KG1 (cell line): ENCODE measurements around the gene DNAH10.
"Not testable (repeated sequence)": the region's sequence is repeated elsewhere in the genome, so short reads cannot be mapped to it uniquely, and the experiment has no call there.

Source experiments
- DNase-seq: peaks from one replicate; lab custom pipeline; 2025; lab: John Stamatoyannopoulos, UW

Gene DNAH10

DNA sequence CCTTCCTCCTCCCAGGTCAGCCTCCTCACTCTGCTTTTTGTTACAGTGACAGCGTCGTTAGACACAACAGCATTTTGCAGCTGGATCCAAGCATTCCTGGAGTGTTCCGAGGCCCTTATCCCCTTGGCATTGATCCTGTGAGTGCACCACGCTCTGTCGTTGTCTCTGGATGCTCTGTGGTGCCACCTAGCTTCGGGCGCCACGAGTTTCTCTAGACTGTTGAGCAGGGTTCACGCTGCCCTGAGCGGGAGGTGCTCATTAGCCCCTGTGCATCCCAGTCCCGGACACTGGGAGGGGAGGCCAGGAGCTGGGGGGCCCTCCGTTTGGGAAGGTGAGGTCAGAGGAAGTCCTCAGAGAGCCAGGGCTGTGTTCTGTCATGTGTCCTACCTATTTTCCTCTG, 17.3 kb upstream of the DNAH10 start:
- no peak for DNase-seq

DNA sequence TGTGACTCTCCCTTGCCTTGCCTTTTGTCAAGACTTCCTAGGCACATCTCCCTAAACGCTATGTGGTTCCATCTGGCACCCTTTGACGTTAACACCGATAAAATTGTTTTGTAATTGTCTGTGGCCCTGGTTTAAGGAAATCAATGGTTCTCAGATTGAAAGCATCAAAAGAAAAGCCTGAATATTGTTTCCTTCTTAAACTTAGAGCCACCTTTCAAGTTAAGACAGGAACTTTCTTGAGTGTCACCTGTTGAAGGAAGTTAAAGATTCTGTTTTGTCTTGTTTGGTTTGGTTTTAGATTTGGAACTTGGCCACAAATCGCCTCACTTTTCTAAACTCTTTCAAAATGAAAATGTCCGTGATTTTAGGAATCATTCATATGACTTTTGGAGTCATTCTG, 14.8 kb upstream of the DNAH10 start:
- DNase-seq = no peak

DNA sequence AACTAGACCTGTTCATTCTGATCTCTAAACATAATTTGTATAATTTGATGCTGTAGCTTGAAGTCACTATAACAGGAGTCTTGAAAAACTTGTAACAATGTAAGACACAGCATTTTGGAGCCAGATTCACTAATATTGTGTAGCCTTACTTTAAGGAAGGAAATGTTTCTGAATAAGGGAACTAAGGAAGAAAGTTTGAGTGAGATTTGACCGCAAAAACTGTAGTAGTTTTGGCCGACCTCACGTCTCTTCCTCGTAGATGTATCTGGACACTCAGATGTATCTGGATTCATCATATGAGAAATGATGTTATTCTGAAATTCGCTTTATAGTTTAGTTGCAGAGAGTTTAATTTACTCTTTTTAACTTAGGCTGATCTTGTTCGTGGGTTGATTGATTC, 13.9 kb upstream of the DNAH10 start:
- peak; percentile 29 for DNase-seq

DNA sequence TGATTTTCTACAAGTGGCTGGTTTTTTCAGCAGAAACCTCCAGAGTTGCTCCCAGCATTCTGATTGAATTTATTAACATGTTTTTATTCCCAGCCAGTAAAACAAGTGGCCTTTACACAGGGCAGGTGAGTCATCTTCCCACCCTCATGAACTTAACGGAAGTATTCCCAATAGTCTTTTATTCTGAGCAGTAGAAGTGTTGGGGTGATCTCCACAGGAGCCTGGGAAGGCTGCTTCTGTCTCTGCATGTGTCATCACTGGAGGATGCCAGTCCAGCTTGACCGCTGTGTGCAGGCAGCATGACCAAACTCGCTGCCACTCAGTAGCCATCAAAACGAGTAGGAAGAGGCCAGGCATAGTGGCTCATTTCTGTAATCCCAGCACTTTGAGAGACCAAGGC, 13.4 kb upstream of the DNAH10 start:
- no peak for DNase-seq

DNA sequence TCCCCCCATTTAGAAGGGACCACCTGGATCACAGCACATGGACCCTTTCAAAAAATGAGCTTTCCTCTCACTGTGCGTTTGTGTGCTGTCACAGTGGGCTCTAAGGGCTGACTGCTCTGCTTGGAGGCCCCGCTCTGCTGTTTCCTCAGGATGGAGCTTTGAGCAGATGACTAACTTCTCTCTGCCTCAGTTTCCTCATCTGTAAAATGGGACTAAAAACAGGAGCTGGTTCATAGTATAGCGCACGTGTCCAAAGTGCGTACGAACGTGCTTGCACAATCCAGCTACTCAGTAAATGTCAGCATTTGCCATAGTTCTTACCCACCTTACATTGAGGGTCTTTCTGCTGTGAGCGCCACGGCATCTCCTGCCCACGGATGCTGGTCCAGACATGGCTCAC, 12.7 kb upstream of the DNAH10 start:
- no peak for DNase-seq

DNA sequence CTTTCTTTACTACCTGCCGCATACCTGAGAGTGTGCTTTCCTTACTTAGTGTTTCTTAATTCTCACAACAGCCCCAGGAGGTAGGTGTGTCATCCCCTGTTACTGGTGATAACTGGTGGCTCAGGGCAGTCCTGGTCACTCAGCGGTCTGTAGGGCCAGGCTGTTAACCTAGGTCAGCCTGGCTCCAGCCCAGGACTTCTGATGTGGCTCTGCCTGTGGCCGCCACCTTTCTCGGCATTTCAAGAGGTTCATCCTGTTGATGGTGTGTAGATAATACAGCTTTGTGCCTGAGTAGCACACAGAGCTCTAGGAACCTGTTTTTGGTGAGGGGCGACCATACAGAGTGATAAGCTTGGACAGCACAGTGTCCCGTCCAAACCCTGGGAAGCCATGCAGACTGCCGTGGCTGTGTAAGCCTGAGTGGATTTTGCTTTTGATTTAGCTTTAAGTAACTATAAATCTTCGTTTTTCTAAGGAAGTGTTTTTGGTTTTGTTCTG, 11.9 kb upstream of the DNAH10 start:
- no peak for DNase-seq

DNA sequence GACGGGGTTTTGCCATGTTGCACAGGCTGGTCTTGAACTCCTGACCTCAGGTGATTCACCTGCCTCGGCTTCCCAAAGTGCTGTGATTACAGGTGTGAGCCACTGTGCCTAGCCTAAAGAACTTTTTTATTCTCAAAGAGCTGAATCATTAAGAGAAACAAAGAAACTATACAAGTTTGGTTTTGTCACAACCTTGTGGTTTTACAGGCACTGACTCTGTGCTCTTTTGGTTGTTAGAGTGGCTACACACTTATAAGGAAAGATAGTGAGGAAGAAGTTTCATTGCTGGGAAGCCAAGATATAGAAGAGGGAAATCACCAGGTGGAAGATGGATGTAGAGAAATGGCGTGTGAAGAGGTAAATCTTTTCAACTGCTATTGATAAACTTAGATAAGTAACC, 10.1 kb upstream of the DNAH10 start:
- DNase-seq = no peak

DNA sequence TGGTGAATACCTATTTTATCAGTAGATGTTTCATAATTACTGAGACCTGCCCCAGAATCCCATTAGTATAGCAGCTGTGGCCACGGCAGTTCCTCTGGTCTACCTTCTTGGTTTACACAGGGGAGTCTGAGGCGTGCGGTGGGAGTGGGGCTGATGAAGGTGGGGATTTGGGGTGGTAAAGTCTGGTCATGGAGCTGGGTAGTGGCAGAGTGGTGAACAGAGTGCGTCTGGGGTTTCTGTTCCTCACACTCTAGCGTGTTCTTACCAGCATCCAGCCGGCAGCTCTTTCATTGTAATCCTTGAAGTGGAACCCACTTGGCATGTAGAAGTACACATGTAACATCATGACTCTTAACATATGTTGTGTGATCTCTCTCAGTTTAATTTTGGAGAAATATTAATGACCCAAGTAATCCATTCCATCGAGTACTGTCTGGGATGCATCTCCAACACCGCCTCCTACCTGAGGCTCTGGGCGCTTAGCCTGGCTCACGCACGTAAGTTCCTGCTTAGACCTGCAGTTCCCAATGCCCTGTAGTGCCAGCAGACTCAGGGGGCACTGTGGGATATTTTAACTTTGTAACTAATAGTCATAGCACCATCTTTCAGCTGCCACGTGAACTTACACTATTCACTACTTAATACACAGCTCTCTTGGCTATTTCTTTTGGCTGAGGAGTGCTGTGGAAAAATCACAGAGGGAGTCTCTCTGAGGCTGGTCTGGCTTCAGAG, 7.9 kb upstream of the DNAH10 start:
- DNase-seq = no peak

DNA sequence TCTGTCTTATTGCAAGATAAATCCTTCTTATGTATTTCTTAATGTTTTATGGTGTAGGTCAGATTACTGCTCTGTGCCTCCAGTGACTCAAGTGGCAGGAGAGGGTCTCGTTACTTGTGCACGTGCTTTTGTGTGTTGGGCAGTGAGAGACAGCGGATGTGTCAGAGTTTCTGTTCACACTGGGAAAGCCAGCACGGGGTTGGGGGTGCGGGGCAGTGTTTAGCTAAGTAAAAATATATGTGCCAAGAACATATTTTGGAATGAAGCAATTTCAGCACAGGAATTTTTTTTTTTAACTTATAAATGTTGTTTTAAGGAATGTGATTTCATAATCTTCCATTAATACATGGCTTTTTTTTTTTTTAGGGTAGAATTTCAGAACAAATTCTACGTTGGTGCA, 4.5 kb upstream of the DNAH10 start:
- DNase-seq = no peak

DNA sequence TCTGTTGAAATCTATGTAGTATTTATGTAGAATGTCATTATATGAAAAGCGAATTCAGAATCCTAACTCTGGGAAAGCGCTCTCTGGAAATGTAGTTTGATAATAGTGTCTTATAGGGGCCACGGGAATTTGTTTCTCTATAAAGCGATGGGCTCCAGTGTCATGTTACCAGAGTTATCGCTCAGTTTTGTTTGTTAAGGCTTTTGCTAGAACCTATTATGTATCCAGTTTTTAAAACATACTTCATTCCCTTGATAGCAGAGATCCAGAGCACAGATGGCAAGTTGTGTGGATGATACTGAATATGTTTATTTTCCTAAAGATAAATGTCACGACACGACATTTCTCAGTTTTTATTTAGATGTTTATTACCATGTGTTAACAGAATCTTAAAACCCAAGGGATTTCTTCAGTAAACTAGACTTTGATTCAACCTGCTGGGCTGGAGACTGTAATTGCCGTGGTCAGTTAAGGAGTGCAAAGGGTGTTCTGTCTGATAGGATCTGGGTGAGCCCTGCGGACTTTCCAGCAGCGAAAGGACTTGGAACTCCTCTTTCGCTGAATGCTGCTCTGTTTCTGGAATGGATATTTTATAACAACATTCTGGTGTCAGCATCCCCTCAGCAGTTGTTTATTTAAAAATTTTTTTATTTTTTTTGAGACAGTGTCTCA, 1.7 kb upstream of the DNAH10 start:
- DNase-seq = no peak

DNA sequence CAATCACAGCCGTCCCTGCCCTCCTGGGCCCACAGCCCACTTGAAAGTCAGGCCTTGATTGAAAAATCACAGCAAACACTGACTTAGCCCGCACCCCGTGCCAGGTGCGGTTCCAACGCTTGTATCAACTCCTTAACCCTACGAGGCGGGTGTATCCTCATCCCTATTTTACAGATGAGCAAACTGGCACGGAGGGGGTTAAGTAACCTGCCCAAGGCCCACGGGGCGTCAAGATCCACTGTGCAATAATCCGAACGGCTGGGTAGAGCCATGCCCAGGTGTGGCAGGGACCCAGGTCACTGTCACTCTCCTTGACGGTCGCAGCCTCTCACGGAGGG, 583 bp downstream of the DNAH10 start:
- DNase-seq = no peak

DNA sequence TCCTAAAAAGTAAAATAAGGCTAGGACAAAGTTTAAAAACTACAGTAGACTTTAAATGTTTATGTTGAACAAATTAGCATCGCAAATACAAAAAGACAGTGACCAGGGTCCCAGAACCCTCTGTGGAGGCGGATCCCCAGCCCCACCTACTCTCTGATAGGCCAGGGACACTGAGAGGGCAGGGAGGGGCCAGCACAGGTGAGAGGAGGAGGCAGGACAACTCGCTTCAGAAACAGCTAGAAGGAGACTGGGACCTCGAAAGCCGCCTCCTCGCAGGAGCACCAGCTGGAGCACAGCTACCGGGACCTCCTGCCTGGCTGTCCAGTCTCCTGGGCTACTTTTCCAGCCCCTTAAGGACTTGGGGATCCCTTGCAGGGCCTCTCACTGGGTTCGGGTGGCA, 992 bp downstream of the DNAH10 start:
- no peak for DNase-seq

DNA sequence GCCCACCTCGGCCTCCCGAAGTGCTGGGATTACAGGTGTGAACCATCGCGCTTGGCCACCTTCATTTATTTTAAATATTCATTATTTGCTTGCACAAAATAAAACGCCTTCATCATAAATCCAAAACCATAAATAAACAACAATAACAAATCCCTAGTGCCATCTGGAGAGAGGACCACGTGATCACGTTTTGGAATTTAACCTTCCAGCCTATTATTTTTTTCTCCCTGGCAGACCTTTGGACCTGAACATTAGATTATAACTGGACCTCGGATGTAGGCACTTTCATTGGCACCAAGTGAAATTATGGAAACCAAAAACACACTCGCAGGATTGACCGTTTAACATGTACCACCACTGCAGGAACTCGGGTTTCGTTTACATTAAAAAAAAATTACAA, 2.0 kb downstream of the DNAH10 start:
- DNase-seq = no peak

DNA sequence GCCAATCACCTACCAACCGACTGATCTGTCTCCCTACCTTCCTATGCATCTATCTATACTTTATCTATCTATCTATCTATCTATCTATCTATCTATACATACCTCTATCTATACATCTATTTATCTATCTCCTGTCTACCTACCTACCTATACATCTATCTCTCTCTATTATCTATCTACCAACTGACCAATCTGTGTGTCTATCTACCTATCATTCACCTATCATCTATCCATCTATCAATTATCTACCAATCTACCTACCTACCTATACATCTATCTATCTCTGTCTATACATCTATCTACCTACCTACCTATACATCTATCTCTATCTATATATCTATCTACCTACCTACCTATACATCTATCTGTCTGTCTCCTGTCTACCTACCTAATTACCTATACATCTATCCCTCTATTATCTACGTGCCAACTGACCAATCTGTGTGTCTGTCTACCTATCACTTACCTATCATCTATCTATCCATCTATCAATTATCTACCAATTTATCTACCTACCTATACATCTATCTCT, 3.5 kb downstream of the DNAH10 start:
- no peak for DNase-seq

DNA sequence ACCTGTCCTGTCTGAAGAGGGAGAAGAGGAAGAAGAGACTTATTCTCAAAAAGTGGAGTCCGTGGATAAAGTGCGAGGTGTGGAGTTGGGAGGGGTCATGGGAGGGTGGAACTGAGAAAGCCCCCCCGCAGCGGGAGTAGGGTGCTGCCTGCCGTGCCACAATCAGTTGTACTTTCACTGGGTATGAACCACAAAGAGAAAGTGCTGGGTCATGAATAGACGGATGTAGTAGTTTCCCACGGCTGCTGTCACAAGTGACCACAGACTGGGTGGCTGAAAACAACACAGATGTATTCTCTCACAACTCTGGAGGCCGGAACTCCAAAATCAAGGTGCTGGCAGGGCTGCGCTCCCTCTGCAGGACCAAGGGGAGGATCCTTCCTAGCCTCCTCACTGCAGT, 5.5 kb downstream of the DNAH10 start:
- DNase-seq = no peak

DNA sequence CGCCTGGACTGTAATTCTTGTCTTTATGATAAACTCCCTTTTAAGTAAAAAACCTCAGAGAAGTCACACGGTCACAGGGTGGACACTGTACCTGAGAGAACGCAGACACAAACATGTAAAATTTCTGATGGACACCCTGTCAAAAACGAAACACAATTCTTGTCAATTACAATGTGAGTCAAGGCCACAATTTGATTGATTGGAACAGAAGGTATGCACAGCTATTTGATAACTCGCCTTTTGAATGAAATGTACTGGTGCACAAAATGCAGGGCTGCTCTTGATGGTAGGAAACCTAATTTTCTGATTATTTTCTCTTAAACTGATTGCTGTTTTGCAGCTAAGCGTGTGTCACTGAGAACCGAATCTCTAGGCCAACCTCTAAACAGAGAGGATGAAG, 9.2 kb downstream of the DNAH10 start:
- DNase-seq = no peak

DNA sequence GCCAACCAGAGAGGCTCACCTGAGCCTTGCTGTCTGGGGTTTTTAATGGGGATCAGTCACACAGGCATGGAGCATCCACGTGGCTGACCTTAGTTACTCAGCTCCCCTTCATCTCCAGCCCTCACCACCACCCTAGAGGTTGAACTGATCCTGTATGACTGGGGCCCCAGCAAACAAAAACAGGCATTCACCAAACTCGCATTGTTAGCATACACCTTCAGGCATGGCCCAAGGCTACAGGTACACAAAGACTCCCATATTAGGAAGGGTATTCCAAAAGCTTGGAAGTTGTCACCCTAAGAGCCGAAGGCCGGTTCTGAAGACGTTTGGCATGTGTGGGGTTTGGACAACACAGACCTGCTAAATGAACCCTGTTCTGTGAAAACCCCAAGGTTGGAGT, 10.0 kb downstream of the DNAH10 start:
- DNase-seq = no peak

DNA sequence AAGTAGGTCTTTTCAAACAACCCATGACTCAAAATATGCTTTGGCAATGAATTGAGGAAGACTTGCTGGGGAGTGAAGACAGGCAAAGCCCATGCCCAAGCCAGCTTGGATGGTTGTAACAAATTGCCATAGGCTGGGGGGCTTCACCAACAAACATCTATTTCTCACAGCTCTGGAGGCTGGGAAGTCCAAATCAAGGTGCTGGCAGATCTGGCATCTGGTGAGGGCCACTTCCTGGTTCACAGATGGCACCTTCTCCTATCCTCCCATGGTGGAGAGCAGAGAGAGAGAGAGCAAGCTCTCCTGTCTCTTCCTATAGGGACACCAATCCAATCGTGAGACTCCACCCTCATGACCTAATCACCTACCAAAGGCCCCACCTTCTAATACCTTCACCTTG, 11.3 kb downstream of the DNAH10 start:
- no peak for DNase-seq

DNA sequence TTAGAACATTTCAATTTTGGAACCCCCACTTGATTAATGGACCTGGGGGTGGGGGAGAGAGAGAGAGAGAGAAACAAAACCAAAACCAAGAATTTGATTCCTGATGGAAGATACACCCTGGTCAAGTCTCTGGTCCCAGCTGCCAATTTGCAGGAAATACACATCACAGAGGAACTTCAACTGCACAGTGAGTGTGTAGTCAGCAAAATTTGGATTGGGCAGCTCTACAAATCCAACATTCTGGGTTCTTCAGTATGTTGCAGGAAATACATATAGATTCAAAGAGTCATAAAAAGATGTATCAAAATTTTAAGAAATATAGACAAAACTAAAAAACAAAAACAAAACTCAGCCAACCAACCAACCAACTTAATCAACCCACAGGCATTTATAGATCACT, 17.4 kb downstream of the DNAH10 start:
- no peak for DNase-seq

DNA sequence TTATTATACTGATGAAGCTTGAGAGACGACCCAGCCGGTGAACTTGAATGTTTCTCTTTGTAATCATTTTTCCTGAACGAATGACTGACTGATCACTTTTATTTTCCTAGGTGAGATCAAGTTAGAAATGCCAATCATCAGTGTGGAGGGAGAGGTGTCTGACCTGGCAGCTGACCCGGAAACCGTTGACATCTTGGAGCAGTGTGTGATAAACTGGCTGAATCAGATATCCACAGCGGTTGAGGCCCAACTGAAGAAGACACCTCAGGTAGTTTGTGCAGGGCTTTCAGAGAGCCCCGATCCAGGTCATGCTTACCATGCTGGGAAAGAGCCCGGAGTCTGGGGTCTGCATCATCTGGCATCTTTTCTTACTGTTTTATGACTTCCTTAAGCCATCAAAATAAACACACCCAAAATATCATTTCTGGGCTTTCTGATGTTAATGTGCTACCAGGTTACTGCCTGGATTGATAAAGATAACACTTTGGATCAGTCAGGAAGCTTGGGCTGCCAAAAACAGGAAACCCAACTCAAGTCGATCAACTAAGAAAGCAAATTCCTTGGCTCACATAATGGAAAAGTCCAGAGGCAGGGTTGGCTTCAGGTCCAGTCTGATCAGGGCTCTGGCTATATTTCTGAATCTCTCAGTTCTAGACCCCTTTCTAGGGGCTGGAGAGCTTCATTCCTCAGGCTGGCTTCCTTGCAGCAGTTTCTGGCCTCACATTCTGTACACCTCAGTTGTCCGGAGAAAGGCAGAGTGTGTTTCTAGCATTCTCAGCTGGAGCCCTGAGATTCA, 21.1 kb downstream of the DNAH10 start:
- no peak for DNase-seq

DNA sequence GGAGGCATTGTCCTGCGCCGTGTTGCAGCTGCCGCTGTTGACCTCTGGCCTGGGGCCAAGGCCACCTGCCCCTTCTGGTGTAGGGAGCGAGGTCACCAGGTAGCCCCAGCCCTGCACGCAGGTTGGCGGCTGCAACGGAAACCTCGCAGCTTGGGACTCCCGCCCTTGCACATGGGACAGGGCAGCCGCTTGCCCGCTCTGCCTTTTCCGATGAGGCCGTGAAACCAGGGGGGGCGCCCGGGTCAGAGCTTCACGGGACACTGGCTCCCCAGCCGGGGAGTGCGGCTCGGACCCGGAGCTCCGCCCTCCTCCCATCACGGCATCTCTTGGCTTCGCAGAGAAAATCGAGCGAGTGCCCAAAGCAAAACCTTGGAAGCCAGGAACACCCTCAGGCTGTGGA, 25.4 kb downstream of the DNAH10 start:
- no peak for DNase-seq

DNA sequence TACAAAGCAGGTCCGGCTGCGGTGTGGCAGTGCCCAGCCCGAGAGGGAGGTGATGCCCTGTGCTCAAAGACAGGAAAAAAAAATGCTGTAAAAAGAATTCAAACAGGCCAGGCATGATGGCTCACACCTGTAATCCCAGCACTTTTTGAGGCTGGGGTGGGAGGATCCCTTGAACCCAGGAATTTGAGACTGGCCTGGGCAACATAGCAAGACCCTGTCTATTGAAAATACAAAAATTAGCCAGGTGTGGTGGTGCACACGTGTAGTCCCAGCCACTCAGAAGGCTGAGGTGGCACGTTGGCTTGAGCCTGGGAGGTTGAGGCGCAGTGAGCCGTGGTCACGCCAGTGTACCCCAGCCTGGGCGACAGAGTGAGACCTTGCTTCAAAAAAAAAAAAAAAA, 26.4 kb downstream of the DNAH10 start:
- no peak for DNase-seq

DNA sequence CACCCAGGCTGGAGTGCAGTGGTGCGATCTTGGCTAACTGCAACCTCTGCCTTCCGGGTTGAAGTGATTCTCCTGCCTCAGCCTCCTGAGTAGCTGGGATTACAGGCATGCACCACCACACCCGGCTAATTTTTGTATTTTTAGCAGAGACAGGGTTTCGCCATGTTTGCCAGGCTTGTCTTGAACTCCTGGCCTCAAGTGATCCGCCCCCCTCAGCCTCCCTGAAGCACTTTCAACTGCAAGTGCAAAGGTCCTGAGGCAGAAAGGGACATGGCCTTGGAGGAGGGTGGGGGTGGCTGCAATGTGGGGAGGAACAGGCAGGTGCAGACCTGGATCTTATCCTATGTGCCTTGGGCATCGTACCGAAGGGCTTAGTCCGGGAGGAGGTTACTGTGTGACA, 27.3 kb downstream of the DNAH10 start:
- not testable (repeated sequence) for DNase-seq
